Upper lobe of right lung (tissue), 1 donor: ENCODE measurements around the gene LIPT2. TPM values are rescaled to one million over a fixed set of nuclear protein-coding genes. Genes with fewer than 3 reads are reported as not detected.

Experiments
- ATAC-seq: fragments of 200-7000 bp; cut with Tn5 transposase; one replicate; pipeline ENCODE4 v1.9.1; 2020; ENCODE audit warnings: mild to moderate bottlenecking, moderate library complexity
- DNase-seq: peaks from one replicate; pipeline ENCODE4 v3.0.0-alpha.2; 2020
- H3K27ac ChIP-seq: fragments of 200-600 bp; one replicate; pipeline ENCODE4 v1.8.0; 2022
- H3K27me3 ChIP-seq: fragments of 200-600 bp; one replicate; pipeline ENCODE4 v1.8.0; 2022; ENCODE audit warnings: mild to moderate bottlenecking
- H3K36me3 ChIP-seq: fragments of 200-600 bp; one replicate; pipeline ENCODE4 v1.8.0; 2022
- H3K4me1 ChIP-seq: fragments of 200-600 bp; one replicate; pipeline ENCODE4 v1.8.0; 2022
- H3K4me3 ChIP-seq: fragments of 200-600 bp; one replicate; pipeline ENCODE4 v1.8.0; 2022; ENCODE audit warnings: mild to moderate bottlenecking
- H3K9me3 ChIP-seq: fragments of 200-600 bp; one replicate; pipeline ENCODE4 v1.8.0; 2022
- intact Hi-C: fragments of 100-400 bp; cut with DNase I; formaldehyde crosslinking; loops from one replicate; pipeline ENCODE4 v1.11.0; 2022
- total RNA-seq: library from RNA; stranded (reverse); fragmentation: NEBNext Ultra II Directional; extraction: Animal tissue kit (Norgen Biotek cat#: 25700); gene quantifications from one replicate; pipeline ENCODE4 v1.2.1, GENCODE V29; 2021
- TF ChIP-seq, protein P1 (sequence below): fragments of 200-600 bp; IDR thresholded peaks from one replicate; pipeline ENCODE4 v1.8.0; 2022; ENCODE audit warnings: antibody characterized with exemption
- donor health status: DM: no; HTN: yes; CAD: no; lungs with severe emphysema.

Gene LIPT2
- total RNA-seq, 1 donor from 2014 or later = 2.1 TPM

DNA sequence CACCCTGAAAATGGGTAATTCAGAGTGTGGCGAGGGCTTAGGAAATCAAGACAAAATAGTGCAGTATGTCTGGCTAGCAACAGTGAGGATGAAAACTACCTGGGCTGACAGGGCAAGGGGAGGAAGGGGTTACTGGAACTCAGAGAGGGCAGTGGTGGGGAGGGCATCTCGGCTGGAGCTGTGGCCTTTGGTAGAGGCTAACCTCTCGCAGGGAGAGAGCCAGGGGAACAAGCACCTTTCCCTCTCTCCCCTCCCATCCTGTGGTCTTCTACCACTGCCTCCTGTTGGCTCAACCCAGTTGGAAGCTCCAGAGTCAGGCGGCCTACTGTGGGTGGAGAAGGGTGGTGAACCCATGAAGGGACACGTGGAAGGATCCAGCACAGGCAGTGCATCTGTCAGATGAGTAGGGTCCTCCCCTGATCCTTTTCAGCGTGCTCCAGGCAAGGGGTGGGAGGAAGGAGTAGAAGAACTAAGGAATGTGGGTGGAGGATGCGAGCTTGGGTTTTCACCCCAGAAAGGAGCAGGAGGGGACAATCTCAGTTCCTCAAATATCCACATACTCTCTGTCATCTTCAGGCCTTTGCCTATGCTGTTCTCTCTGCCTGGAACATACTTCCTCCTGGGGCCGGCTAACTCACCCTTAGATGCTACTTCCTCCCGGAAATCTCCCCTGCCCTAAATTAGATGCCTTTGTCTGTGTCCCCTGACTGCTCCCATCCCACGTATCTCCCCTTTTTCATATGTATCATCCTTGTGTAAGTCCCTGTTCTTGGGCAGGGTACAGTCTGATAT is 19.9 kb downstream of the LIPT2 start:
- peak; percentile 85 for ATAC-seq
- Histone ChIP-seq H3K27me3 (no peaks in the 10 kb centered on the region), H3K9me3 (no peaks in the 10 kb centered on the region), H3K4me3 (no peak overlapping the region), H3K27ac (no peak overlapping the region), H3K4me1 (no peaks in the 10 kb centered on the region), H3K36me3 (no peaks in the 10 kb centered on the region)
- intact Hi-C loops = no loop called here
- TF ChIP-seq, protein P1, sequence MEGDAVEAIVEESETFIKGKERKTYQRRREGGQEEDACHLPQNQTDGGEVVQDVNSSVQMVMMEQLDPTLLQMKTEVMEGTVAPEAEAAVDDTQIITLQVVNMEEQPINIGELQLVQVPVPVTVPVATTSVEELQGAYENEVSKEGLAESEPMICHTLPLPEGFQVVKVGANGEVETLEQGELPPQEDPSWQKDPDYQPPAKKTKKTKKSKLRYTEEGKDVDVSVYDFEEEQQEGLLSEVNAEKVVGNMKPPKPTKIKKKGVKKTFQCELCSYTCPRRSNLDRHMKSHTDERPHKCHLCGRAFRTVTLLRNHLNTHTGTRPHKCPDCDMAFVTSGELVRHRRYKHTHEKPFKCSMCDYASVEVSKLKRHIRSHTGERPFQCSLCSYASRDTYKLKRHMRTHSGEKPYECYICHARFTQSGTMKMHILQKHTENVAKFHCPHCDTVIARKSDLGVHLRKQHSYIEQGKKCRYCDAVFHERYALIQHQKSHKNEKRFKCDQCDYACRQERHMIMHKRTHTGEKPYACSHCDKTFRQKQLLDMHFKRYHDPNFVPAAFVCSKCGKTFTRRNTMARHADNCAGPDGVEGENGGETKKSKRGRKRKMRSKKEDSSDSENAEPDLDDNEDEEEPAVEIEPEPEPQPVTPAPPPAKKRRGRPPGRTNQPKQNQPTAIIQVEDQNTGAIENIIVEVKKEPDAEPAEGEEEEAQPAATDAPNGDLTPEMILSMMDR = no peak
- DNase-seq = no peak

DNA sequence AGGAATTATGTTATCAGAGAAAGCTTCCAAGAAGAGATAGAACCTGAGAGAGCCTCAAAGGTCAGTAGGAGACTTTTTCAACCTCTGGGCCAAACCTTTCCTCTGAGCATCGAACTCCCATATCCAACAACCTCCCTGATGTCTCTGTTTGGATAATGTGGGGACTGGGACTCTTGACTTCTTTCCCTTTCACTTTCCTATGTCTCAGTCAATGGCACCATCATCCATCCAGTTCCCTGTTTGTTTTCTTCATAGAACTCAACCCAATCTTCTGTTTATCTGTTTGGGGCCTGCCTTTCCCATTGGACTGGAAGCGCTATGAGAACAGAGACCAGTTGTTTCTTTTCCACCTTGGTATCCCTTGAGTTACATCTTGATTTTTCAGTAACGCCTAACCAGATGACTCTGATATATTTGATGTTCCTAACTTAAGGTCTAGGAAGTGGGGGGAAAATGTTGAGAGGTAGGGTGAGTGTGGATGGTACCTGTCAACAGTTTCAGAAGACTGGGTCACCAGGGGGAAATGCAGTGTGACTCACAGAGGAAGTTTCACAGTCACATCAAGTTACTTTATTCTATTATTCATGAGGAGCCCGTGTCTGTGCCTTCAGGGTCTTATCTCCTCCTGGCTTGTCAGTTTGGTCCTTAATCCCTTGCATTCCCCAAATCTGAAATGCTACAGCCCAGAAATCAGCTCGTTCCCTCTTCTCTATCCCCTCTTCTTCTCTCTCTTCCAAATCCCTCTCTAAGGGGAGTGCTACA is 21.7 kb downstream of the LIPT2 start:
- Histone ChIP-seq H3K4me3 (no peak overlapping the region), H3K4me1 (peaks cover 11% of the 10 kb centered on the region), H3K27ac (no peak overlapping the region), H3K36me3 (no peaks in the 10 kb centered on the region), H3K9me3 (no peaks in the 10 kb centered on the region), H3K27me3 (no peaks in the 10 kb centered on the region)
- TF ChIP-seq, protein P1 = no peak
- no peak for DNase-seq
- no peak for ATAC-seq
- intact Hi-C loops = no loop called here

- DNase-seq = no peak
- Histone ChIP-seq H3K27me3 (no peaks in the 10 kb centered on the region), H3K36me3 (no peaks in the 10 kb centered on the region), H3K27ac (no peak overlapping the region), H3K4me3 (no peak overlapping the region), H3K4me1 (peaks cover 18% of the 10 kb centered on the region), H3K9me3 (no peaks in the 10 kb centered on the region)
- TF ChIP-seq, protein P1 = no peak
- intact Hi-C loops = no loop called here
- no peak for ATAC-seq
Measured at GRCh38 chr11:74471037-74471436, 22.5 kb downstream of the LIPT2 start.

GRCh38 chr11:74470526-74470925 is 23.0 kb downstream of the LIPT2 start:
- Histone ChIP-seq H3K4me1 (peaks cover 22% of the 10 kb centered on the region), H3K36me3 (no peaks in the 10 kb centered on the region), H3K9me3 (no peaks in the 10 kb centered on the region), H3K27me3 (no peaks in the 10 kb centered on the region), H3K4me3 (no peak overlapping the region), H3K27ac (no peak overlapping the region)
- DNase-seq (no peak), ATAC-seq (no peak)
- intact Hi-C loops = no loop called here
- TF ChIP-seq, protein P1 = no peak

- ATAC-seq = peak; percentile 4
- Histone ChIP-seq H3K36me3 (no peaks in the 10 kb centered on the region), H3K4me1 (peaks cover 22% of the 10 kb centered on the region), H3K9me3 (no peaks in the 10 kb centered on the region), H3K4me3 (no peak overlapping the region), H3K27ac (no peak overlapping the region), H3K27me3 (no peaks in the 10 kb centered on the region)
- TF ChIP-seq, protein P1 = no peak
- intact Hi-C loops = no loop called here
- no peak for DNase-seq
Measured at GRCh38 chr11:74468936-74469335, 24.6 kb downstream of the LIPT2 start.
